GM12872 (cell line): Measurements from ENCODE around the gene WNT9A.

Experiments
- TF ChIP-seq, protein P1 (sequence below): IDR thresholded peaks from 3 replicates; pipeline ENCODE4 v1.5.1; 2011; ENCODE audit warnings: low read depth, mild to moderate bottlenecking, low read length, moderate library complexity; ENCODE audit not compliant: insufficient read depth

The WNT9A gene, protein sequence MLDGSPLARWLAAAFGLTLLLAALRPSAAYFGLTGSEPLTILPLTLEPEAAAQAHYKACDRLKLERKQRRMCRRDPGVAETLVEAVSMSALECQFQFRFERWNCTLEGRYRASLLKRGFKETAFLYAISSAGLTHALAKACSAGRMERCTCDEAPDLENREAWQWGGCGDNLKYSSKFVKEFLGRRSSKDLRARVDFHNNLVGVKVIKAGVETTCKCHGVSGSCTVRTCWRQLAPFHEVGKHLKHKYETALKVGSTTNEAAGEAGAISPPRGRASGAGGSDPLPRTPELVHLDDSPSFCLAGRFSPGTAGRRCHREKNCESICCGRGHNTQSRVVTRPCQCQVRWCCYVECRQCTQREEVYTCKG

DNA sequence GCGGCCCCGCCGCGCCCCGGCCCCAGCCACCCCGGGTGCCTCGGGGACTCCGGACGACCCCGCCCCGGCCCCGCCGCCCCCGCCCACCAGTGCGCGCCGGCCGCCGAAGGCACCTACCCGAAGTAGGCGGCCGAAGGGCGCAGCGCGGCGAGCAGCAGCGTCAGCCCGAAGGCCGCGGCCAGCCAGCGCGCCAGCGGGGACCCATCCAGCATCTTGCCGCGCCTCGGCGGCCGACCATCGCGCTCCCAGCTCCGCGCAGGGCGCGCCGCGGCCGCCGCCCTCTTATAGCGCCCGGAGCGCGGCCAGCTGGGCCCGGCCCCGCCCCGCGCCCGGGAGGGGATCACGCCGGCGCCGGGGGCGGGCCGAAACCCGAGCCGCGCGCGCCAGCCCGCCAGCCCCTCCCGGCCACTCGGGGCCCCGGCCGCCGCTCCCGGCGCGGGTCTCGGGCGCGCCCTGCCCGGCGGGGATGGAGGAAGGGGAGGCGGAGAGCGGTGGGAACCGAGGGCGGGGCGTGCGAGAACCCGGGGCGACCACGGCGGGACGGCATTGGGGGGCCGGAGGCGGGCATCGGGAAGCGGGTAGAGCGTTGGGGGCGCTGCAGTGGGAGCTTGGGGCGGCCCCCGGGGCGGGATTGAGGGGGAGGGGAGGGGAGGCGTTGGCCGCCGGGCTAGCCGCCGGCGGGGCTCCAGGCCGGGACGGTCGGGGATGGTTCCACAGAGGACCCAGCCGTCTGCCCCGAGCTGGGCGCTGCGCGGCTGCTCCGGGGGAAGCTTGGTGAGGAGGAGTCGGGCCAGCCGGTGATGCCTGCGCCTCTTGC lies at the start of gene WNT9A:
WNT9A (minus strand) TSS at position 257 of the 817 bp plus-strand sequence; CDS start at position 212, 45 bp downstream.
- TF ChIP-seq, protein P1, sequence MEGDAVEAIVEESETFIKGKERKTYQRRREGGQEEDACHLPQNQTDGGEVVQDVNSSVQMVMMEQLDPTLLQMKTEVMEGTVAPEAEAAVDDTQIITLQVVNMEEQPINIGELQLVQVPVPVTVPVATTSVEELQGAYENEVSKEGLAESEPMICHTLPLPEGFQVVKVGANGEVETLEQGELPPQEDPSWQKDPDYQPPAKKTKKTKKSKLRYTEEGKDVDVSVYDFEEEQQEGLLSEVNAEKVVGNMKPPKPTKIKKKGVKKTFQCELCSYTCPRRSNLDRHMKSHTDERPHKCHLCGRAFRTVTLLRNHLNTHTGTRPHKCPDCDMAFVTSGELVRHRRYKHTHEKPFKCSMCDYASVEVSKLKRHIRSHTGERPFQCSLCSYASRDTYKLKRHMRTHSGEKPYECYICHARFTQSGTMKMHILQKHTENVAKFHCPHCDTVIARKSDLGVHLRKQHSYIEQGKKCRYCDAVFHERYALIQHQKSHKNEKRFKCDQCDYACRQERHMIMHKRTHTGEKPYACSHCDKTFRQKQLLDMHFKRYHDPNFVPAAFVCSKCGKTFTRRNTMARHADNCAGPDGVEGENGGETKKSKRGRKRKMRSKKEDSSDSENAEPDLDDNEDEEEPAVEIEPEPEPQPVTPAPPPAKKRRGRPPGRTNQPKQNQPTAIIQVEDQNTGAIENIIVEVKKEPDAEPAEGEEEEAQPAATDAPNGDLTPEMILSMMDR = no peak

DNA sequence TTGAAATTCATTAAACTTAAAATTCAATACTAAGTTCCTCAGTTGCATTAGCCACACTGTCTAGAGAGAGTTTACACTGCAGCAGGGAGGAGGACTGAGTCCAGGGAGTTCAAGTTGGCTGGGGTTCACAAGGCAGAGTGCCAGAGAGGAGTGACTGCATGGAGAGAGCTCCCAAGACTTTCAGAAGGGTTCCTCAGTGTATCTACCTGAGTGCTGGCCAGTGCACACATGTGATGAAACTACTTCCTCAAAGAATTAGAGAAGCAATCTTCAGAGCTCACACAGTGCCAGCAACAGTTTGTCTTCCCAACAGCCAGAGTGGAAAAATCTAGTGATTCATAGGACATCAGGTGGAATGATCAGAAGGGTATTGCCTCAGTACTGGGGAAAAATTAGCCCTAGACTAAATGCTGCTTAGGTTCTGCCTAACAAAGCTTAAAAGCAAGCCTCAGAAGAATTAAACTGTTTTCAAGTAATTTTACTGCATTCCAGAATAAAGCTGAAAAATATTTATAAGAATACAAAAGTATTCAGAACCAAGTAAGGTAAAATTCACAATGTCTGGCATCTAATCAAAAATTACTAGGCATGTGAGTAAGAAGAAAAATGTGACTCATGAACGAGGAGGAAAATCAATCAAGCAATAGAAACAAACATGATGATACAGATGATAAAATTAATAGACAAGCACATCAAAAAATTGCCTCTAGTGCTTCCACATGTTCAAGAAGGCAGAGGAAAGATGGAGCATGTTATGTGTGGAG lies 48.6 kb upstream of the WNT9A start:
- TF ChIP-seq, protein P1 = no peak

DNA sequence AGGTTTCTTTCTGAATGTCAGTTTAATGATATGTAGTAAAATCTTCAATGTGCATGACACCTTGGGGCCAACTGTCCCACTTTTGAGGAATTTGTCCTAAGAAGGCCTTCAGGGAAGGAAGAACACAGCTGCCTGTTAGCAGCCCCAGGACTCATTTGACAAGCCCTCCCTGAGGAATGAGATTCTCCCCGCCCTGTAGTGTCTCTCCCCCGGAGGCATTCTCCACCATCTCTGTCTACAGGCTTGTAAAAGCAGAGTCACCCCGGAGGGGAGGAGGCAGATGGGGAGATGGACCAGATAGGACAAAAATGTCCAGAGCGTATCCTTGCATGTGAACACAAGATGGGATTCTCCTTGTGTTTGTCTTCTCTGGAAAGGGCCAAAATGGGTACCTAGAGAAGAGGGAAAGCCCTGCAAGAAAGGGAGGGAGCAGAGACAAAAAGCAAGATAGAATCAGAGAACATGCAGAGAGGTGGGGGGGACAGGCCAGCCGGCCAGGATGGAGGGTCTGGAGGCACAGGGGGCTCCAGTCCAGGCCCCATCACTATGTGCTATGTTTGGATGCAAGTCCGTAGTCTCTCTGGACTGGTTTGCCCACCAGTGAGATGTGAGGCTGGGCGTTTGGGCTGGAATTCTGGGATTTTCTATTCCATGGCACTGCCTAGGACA lies 47.0 kb upstream of the WNT9A start:
- TF ChIP-seq, protein P1 = no peak

DNA sequence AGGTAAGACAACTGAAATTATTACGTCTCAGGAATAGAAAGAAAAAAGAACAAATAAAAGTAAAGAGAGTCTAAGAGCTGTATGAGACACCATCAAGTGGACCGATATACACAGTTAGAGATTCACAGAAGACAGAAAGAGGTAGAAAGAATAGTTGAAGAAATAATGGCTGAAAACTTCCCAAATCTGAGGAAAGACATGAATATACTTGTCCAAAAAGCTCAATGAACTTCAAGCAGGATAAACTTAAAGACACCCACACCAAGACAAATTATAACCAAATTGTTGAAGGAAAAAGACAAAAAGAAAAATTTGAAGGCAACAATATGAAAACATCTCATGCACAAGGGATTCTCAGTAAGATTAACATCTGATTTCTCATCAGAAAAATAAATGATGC lies 39.4 kb upstream of the WNT9A start:
- TF ChIP-seq, protein P1 = no peak

DNA sequence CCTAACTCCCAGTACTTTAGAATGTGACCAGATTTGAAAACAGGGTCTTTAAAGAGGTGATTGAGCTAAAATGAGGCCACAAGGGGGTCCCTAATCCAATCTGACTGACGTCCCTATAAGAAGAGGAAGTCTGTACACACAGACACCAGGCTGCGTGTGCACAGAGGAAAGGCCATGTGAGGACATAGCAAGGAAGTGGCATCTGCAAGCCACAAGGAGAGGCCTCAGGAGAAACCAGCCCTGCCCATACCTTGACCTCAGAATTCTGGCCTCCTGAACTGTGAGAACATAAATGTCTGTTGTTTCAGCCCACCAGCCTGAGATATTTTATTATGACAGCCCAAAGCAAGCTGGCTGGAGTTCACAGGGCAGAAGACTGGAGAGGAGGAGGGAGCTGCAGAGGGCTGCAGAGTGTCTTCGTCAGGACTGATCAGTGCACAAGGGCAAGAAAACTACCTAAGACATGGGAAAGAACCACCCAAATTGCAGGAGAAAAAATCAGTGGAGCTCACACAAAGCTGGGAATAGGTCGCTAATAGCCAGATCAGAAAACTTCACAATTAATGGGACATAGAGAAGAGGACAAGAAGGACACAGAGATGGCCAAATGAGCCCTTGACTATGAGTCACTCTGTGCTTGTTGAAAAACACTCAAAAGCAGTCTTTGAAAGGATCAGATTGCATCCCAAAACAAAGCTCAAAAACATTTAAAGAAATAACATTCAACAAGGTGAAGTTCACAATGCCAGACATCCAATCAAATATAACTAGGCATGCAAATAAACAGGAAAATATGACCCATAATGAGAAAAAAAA lies 14.1 kb upstream of the WNT9A start:
- TF ChIP-seq, protein P1 = no peak

DNA sequence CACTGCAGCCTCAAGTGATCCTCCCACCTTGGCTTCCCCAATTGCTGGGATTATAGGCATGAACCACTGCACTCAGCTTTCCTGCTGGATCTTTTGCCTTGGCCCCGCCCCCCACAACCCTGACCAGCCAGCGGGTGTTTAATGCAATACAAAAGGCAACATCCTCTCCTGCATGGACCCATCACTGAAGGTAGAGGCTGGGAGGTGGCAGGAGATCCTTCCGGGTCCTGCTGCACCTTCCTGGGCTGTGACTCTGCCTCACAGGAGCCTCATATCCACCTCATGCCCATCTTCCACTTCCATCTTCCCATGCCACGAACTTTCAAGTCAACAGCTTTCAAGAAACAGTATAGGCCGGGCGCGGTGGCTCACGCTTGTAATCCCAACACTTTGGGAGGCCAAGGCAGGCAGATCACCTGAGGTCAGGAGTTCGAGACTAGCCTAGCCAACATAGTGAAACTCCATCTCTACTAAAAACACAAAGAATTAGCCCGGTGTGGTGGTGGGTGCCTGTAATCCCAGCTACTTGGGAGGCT lies 11.7 kb upstream of the WNT9A start:
- TF ChIP-seq, protein P1 = no peak
